DOHH2 (cell line): ENCODE results near the gene ATP6V0B.

Source experiments
- H3F3A ChIP-seq: fragments of 200-600 bp; sonication (generic), shearing (Covaris generic); 2 replicates; pipeline ENCODE4 v1.6.0; 2016; ENCODE audit warnings: antibody characterized with exemption, mild to moderate bottlenecking; ENCODE audit not compliant: control insufficient read depth, insufficient read depth
- H3K27ac ChIP-seq: fragments of 200-600 bp; sonication (generic); 2 replicates; pipeline ENCODE4 v1.5.1; 2014; ENCODE audit warnings: low read depth, mild to moderate bottlenecking, low read length, moderate library complexity
- H3K27me3 ChIP-seq: fragments of 200-600 bp; sonication (generic); 2 replicates; pipeline ENCODE4 v1.6.1; 2014; ENCODE audit warnings: mild to moderate bottlenecking, low read length, mixed read lengths; ENCODE audit not compliant: control insufficient read depth
- H3K36me3 ChIP-seq: fragments of 200-600 bp; sonication (generic); 2 replicates; pipeline ENCODE4 v1.6.1; 2014; ENCODE audit warnings: mild to moderate bottlenecking, low read length, moderate library complexity, mixed read lengths; ENCODE audit not compliant: control insufficient read depth
- H3K4me1 ChIP-seq: fragments of 200-600 bp; sonication (generic); 2 replicates; pipeline ENCODE4 v1.6.1; 2014; ENCODE audit warnings: mild to moderate bottlenecking, low read length, mixed read lengths; ENCODE audit not compliant: control insufficient read depth
- H3K4me2 ChIP-seq: fragments of 200-600 bp; sonication (generic); 2 replicates; pipeline ENCODE4 v1.6.0; 2014; ENCODE audit warnings: mild to moderate bottlenecking, low read length, moderate library complexity
- H3K4me3 ChIP-seq: fragments of 200-600 bp; sonication (generic); 2 replicates; pipeline ENCODE4 v1.5.1; 2014; ENCODE audit warnings: mild to moderate bottlenecking, low read length, mixed read lengths
- H3K79me2 ChIP-seq: fragments of 200-600 bp; sonication (generic); 2 replicates; pipeline ENCODE4 v1.6.1; 2014; ENCODE audit warnings: mild to moderate bottlenecking, low read length, mixed read lengths; ENCODE audit not compliant: control insufficient read depth
- H3K9me2 ChIP-seq: fragments of 200-600 bp; sonication (generic); replicated peaks from 2 replicates; pipeline ENCODE4 v1.6.1; 2014; ENCODE audit warnings: mild to moderate bottlenecking, low read length, mixed read lengths; ENCODE audit not compliant: control insufficient read depth
- H3K9me3 ChIP-seq: fragments of 200-600 bp; sonication (generic); 2 replicates; pipeline ENCODE4 v1.6.1; 2014; ENCODE audit warnings: antibody characterized with exemption, low read length, mixed read lengths; ENCODE audit not compliant: control insufficient read depth, insufficient read depth
- H4K20me1 ChIP-seq: fragments of 200-600 bp; sonication (generic); 2 replicates; pipeline ENCODE4 v1.6.0; 2014; ENCODE audit warnings: low read depth, mild to moderate bottlenecking, antibody characterized with exemption, low read length, moderate library complexity; ENCODE audit not compliant: control insufficient read depth, insufficient read depth
- EZH2phosphoT487 ChIP-seq: fragments of 200-600 bp; sonication (generic); IDR thresholded peaks from 2 replicates; pipeline ENCODE4 v1.6.1; 2017; ENCODE audit warnings: borderline replicate concordance, mild to moderate bottlenecking, antibody characterized with exemption, low read length, moderate library complexity, mixed read lengths
- TF ChIP-seq, protein P1 (sequence below): fragments of 200-600 bp; sonication (generic); IDR thresholded peaks from one replicate; pipeline ENCODE4 v1.5.1; 2014; ENCODE audit warnings: antibody characterized with exemption, mild to moderate bottlenecking, low read depth, low read length; ENCODE audit not compliant: poor library complexity, severe bottlenecking

ATP6V0B gene

DNA sequence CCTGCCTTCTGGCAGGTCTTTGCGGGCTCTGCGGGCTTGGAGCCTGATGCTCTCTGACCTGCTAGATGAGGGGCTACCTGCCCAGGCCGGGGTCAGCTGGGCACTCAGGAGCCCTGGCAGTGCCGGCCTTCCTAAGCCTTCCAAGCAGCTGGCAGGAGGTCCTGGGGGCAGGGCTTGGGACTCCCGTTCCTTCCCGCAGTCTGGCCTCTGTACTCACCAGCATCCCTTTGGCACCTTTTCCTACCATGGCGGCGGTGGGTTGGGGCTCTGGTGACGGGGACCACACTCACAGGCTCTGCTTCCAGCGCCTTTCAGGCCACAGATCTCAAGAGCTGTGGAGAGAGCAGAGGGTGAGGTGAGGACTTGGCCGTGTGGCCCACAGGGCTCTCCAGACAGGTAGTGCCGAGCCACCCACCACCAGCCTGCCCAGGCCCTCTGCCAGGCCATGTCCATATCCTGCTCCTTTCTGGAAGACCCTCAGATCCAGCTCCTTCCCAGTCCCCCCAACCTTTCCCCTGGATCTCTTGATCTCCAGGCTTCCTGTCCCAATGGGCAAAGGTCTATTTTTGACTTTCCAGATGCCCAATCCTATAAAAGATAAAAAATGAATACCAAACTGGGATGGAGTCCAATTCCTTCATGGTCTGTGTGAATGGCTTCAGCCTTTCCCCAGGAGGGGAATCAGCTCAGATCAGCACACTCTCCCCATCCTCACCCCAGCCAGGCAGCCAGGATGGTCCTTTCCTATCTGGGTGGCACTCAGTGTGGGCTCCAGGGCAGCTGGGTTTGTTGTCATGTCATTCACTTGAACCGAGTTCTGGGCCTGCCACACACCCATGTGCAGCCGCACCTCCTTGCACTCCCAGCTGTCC, 49.5 kb downstream of the ATP6V0B start:
- Histone ChIP-seq H3K9me2 (no peaks in the 10 kb centered on the region), H3K79me2 (no peaks in the 10 kb centered on the region), H4K20me1 (no peaks in the 10 kb centered on the region), H3K27ac (no peak overlapping the region), H3K9me3 (no peaks in the 10 kb centered on the region), H3K4me3 (no peak overlapping the region), H3K36me3 (no peaks in the 10 kb centered on the region), H3F3A (no peaks in the 10 kb centered on the region), H3K4me2 (no peak overlapping the region), H3K4me1 (peaks cover 13% of the 10 kb centered on the region), H3K27me3 (no peaks in the 10 kb centered on the region)
- no peak for TF ChIP-seq EZH2phosphoT487
- TF ChIP-seq, protein P1, sequence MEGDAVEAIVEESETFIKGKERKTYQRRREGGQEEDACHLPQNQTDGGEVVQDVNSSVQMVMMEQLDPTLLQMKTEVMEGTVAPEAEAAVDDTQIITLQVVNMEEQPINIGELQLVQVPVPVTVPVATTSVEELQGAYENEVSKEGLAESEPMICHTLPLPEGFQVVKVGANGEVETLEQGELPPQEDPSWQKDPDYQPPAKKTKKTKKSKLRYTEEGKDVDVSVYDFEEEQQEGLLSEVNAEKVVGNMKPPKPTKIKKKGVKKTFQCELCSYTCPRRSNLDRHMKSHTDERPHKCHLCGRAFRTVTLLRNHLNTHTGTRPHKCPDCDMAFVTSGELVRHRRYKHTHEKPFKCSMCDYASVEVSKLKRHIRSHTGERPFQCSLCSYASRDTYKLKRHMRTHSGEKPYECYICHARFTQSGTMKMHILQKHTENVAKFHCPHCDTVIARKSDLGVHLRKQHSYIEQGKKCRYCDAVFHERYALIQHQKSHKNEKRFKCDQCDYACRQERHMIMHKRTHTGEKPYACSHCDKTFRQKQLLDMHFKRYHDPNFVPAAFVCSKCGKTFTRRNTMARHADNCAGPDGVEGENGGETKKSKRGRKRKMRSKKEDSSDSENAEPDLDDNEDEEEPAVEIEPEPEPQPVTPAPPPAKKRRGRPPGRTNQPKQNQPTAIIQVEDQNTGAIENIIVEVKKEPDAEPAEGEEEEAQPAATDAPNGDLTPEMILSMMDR = no peak

DNA sequence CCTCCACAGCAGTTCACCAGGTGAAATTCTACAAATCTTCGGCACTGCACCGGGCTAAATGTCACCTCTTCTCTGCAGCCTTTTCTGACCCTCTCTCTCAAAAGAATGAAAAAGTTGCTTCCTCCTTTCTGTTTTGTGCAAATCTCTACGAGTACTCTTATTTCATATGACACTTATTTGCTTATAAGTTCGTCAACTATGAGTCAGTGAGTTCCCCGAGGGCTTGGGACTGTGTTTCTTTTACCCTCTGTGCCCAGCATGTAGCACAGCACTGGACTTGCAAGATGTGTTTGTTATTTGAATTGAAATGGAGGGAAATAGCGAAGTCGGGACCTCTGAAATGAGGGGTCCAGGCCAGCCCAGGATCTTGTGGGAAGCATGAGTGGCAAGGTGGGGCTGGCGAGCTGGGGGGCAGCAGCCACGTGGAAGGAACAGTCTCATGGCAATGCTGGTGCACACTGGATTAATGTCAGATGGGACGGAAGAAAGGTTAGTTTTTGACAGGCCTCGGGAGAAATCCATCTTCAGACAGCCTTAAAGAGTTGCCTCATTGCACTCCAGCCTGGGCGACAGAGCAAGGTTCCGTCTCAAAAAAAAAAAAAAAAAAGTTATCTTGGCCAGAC, 50.3 kb downstream of the ATP6V0B start:
- Histone ChIP-seq H3K4me1 (peaks cover 18% of the 10 kb centered on the region), H3K4me2 (no peak overlapping the region)

DNA sequence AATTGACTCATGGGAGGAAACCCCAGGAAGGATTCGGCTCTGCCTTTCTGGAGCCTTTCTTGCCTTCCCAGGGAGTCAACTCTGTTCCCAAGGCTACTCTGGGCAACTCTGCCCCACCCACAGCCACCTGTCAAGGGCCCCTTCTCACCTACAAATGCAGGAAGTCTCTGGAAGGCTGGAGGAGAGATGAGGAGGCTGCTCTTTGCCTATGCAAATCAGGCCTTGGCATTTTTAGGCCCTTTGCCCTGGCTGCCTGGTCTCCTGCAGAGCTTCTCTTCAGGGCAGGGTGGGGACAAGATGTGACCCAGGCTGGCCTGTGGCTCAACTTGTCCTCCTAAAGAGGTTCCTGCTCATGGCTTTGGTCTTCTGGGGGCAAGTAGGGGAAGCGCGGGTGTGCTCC, 51.1 kb downstream of the ATP6V0B start:
- Histone ChIP-seq H3K27ac (no peak overlapping the region), H3K4me2 (peak overlapping the region; percentile 37), H3K4me3 (no peak overlapping the region), H3K9me3 (no peaks in the 10 kb centered on the region), H3K79me2 (no peaks in the 10 kb centered on the region), H3F3A (no peaks in the 10 kb centered on the region), H3K27me3 (peaks cover under 1% of the 10 kb centered on the region; the same call in 1 of the 2 replicates), H3K36me3 (no peaks in the 10 kb centered on the region), H4K20me1 (no peaks in the 10 kb centered on the region), H3K4me1 (peaks cover 18% of the 10 kb centered on the region), H3K9me2 (no peaks in the 10 kb centered on the region)
- TF ChIP-seq EZH2phosphoT487 = no peak
- TF ChIP-seq, protein P1 = no peak

More for the DNA sequence above, 50.3 kb downstream of the ATP6V0B start:
- Histone ChIP-seq H3K9me2 (no peaks in the 10 kb centered on the region), H3K79me2 (no peaks in the 10 kb centered on the region), H3K27me3 (no peaks in the 10 kb centered on the region), H3F3A (no peaks in the 10 kb centered on the region), H3K9me3 (no peaks in the 10 kb centered on the region), H3K36me3 (no peaks in the 10 kb centered on the region), H3K27ac (no peak overlapping the region), H4K20me1 (no peaks in the 10 kb centered on the region), H3K4me3 (no peak overlapping the region)
- TF ChIP-seq EZH2phosphoT487 = no peak
- TF ChIP-seq, protein P1 = no peak
